Mucosa of gallbladder (tissue), 1 donor: ENCODE data around the gene GPC3. TPM values are rescaled to one million over a fixed set of nuclear protein-coding genes. Genes with fewer than 3 reads are reported as not detected.
"Not testable (repeated sequence)": the region's sequence is repeated elsewhere in the genome, so short reads cannot be mapped to it uniquely, and the experiment has no call there.

ENCODE experiments used
- DNase-seq: peaks from one replicate; pipeline ENCODE4 v3.0.0-alpha.2; 2020; ENCODE audit warnings: low spot score
- total RNA-seq: library from RNA; stranded (reverse); gene quantifications from one replicate; pipeline ENCODE4 v1.2.1, GENCODE V29; 2021
- donor health status: DM: no; HTN: no; CAD: no.

Gene GPC3
- total RNA-seq, result 44.7 TPM

GRCh38 chrX:133985164-133985966 lies at the start of gene GPC3:
TSS of gene GPC3 (minus strand) at chrX:133985594.
- DNase-seq, result peak; percentile 16

DNA sequence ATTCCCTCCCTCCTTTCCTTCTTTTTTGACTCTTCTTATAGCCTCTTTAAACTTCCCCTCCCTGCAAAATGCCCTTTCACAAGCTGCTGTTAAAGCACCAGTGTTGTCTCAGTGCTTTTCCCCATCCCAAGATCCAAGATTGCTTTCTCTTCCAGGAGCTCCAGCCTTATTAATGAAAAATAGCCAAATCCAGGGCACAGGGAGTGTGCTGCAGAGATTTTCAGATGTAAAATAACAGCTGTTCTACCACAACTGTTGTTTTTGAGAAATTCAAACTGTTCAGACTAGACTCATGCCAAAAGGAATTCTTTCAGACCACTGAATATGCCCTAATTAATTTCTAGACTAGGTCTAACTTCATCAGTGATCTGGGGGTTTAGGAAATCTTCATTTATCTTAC lies 47.0 kb upstream of the GPC3 start:
- no peak for DNase-seq

GRCh38 chrX:134026565-134027311 lies 41.3 kb upstream of the GPC3 start:
- peak; percentile 65 for DNase-seq

DNA sequence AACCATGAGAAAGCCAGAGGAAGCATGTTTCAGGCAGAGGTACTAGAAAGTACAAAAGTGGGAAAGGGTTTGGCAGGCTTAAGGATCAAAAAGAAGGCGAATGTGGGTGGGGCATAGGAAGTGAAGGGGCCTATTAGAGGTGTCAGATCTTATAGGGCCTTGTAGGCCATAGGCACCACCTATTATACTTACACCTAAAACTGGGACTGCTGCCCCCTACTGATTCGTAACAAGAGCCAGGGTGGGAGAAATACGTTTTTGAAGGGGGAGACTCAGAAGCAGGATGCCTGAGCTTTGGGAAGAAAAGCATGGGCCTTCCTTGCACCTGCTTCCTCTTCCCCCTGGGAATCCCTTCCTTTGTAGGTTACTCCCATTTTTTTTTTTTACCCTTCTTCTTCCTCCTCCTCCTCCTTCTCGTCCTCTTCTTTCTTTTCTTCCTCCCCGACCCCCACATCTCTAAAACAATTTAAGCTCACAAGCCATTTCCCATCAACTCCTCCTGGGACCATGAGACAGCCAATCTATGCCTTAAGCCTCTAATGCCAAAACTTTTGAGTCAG lies 40.7 kb upstream of the GPC3 start:
- DNase-seq, result no peak

DNA sequence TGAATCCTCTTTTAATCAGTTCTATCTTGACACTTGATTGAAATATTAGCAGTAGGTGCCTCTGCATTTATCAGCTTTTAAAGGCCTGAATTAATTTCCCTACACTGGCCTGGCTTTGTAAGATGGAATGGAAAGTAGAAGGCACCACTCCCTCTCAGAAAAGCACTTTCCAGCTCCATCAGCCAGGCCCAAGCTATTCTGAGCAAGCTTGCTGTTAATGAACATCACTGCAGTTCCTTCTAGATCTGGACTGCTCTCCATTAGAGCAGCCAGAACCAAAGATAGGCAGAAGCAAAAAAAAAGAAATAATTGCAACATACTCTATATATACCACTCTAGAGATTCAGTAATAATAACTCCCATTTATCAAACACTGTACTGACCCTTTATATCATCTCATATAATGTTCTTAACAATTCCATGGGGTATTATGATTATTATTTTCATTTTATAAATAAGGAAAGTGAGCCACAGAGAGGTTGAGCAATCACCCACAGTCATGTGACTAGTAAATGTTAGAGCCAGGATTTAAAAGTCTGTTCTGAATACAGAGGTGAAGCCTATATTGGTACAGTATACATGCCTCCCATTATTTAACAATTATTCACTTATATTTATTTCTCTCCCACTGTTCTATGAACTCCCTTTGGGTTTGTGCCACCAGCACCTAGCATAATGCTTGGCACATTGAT lies 39.4 kb upstream of the GPC3 start:
- DNase-seq, result no peak

DNA sequence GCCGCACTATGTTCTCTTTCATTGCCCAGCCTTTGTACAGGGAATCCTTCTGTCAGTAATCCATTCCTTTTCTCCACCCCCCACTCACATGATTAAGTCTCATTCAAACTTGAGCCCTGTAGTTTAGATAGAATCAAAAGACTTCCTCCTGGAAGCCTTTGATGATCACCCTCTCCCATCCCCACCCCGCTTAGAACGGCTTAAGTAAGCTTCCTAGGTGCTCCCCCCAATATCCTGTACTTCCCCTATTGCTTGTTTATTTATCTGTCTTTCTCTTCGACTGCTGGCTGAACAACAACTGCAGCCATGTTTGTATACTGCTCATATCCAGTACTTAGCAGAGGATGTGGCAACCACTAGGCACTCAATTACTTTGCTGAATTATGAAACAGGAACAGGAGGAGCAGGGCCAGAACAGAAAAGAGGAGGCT lies 38.5 kb upstream of the GPC3 start:
- no peak for DNase-seq

DNA sequence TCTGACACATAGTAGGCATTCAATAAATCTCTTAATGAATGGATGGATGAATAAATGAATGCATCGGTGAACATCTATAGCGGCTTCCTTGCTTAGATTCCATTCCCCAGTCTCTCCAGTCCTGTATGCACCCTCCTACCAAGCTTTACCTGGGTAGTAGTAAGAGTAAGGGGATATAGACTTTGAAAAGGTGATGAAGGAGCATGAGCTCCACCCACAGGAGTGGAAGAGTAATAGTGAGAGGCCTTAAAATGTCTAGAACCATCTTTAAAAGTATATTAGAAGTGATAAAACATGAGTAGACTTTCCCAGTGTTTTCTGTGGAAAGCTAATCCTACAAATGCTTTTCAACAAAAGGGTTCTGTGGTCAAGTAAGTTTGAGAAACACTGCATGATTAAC lies 35.5 kb upstream of the GPC3 start:
- no peak for DNase-seq

DNA sequence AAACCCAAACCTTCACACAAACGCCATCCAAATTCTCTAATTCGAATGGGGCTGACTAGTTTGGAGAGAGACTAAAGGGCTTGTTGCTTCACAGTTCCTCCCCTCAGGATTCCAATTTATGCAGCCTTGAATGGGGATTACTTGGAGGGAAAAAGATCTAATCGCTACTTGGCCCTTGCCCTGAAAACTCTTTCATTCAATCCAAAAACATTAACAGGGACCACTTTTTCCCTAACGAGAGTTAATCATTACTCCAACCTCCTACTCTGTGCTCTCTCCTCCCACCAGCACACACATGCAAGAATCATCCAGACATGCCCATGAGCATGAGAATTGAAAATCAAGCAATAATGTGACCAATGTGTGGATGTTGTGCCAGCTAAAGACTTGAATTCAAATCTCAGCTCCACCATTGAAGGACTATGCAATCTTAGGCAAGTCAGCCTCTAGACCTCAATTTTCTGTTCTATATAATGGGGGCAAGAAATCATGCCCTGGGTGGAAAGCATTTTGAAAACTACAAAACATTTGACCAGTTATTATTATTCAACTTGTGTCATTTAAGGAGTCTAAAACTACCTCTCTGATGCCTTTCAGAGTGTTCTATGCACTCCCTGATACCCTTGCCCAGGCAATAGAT lies 34.3 kb upstream of the GPC3 start:
- DNase-seq, result no peak

DNA sequence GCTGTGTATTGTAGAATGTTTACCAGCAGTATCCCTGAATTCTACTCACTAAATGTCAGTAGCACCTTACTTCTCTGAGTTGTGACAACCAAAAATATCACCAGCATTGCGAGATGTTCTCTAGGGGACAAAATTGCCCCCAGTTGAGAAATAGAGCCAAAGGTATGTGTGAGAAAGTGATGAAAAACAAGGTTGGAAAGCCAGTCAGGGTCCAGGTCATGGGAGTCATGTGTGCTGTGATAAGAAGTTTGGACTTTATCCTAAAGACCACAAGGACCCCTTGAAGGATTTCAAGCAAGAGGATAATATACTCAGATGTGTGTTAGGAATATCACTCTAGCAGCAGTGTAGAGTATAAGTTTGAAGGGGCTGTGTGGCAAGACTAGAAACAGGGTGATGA lies 30.9 kb upstream of the GPC3 start:
- not testable (repeated sequence) for DNase-seq

GRCh38 chrX:134015510-134015909 lies 30.1 kb upstream of the GPC3 start:
- DNase-seq, result not testable (repeated sequence)

GRCh38 chrX:134013524-134013923 lies 28.1 kb upstream of the GPC3 start:
- DNase-seq, result no peak

DNA sequence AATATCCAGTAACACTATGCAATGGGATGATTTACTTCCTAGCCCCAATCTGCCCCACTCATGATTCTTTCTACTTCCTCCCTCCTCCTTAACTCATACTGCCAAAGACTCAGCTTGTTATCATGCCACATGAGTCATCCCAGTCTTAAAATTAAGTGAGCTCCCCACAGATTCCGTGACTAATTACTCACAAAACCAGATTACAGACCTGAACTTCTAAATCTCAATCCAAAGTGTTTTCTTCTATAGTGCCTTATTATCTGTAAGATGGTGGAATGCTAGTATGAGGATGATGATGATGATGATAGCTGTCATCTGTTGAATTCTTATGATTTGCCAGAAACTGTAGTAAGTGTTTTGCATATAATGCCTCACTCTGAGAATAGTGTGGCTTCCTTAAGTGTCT lies 27.7 kb upstream of the GPC3 start:
- no peak for DNase-seq

- no peak for DNase-seq
Observed at GRCh38 chrX:134010690-134011089, 25.3 kb upstream of the GPC3 start.

- no peak for DNase-seq
Observed at GRCh38 chrX:134007716-134008115, 22.3 kb upstream of the GPC3 start.

DNA sequence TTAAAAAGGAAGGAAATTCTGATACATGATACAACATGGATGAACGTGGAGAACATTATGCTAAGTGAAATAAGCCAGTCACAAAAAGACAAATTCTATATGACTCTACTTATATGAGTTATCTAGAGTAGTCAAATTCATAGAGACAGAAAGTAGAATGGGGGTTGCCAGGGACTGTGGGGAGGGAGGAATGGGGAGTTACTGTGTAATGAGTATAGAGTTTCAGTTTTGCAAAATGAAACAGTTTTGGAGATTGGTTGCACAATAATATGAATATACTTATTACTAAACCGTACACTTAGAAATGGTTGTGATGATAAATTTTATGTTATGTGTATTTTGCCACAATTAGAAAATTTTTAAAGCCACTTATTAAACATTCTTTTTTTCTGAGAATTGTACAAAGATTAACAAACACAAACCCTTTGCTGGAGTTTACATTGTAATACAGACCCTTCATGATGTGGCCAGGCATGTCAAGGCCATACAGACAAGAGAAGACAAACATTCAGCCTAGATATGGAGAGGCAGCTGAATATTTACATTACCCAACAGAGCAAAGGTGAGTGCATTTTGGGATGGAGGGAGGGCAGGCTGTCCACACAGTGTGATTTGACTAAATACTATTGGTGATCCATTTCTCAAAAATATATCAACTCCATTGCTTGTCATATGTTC lies 21.2 kb upstream of the GPC3 start:
- no peak for DNase-seq

GRCh38 chrX:134004084-134004483 lies 18.7 kb upstream of the GPC3 start:
- no peak for DNase-seq

GRCh38 chrX:134002921-134003615 lies 17.7 kb upstream of the GPC3 start:
- DNase-seq, result no peak

GRCh38 chrX:134000260-134001245 lies 15.2 kb upstream of the GPC3 start:
- DNase-seq, result no peak

DNA sequence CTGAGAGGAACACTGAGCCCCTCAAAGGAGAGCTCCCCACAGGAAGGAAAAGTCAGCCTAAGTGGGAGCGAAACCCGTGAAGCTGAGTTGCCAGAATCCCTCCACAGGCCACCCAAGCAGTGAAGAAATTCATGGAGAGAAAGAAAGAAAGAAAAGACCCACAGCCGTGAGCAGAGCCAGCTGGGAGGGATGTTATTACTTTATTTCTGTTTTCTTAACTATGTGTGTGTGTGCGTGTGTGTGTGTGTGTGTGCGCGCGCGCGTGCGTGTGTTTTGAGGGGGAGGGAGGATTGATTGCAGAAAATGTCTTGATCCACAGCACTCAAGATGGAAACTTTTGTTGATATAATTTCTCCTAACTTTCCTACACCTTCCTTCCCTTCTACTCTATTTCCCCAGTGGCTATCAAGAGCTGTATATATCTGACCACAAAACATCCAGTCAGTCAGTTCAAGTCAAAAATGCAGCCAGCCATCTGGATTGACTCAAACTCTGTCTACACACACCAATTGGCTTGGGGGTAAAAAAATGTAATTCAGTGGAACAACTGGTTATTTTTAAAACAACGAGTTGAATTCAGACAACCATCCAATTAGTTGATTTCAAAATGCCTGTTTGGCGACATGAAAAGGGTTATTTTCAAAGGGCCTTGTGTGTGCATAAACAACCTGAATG lies 13.8 kb upstream of the GPC3 start:
- DNase-seq, result no peak
